Keratinocyte (primary cell): ENCODE data around the gene ZNF534. TPM values are rescaled to one million over a fixed set of nuclear protein-coding genes. Genes with fewer than 3 reads are reported as not detected.
"Not testable (repeated sequence)": the region's sequence is repeated elsewhere in the genome, so short reads cannot be mapped to it uniquely, and the experiment has no call there.

Experiments used
- DNase-seq: peaks from one replicate; pipeline ENCODE4 v3.0.0-alpha.2; 2011; ENCODE audit warnings: low read depth, missing footprints, low spot score
- FAIRE-seq: peaks from 2 replicates; lab custom pipeline; 2011; peaks lifted over from hg19 to GRCh38; lab: Jason Lieb, UNC
- H2AFZ ChIP-seq: 2 replicates; pipeline ENCODE4 v1.6.0; 2012; ENCODE audit warnings: low read length, control low read depth, inconsistent platforms; ENCODE audit not compliant: control insufficient read depth
- H3K27ac ChIP-seq: 2 replicates; pipeline ENCODE4 v1.5.1; 2011; ENCODE audit warnings: low read length; ENCODE audit not compliant: control insufficient read depth, insufficient read depth
- H3K27me3 ChIP-seq: 3 replicates; pipeline ENCODE4 v1.6.0; 2011; ENCODE audit warnings: low read length; ENCODE audit not compliant: control insufficient read depth, insufficient read depth; ENCODE audit errors: extremely low read depth
- H3K36me3 ChIP-seq, 2 experiments: 2 replicates in 1 of 2; 3 replicates in 1 of 2; pipeline ENCODE4 v1.5.1; 2011; ENCODE audit warnings: low read length in 2 of 2, mild to moderate bottlenecking in 1 of 2; ENCODE audit not compliant: control insufficient read depth in 2 of 2, insufficient read depth in 2 of 2; ENCODE audit errors: extremely low read depth in 1 of 2
- H3K4me1 ChIP-seq: 3 replicates; pipeline ENCODE4 v1.5.1; 2011; ENCODE audit warnings: low read length; ENCODE audit not compliant: control insufficient read depth, insufficient read depth; ENCODE audit errors: extremely low read depth
- H3K4me2 ChIP-seq: 3 replicates; pipeline ENCODE4 v1.6.0; 2011; ENCODE audit warnings: low read depth, low read length; ENCODE audit not compliant: control insufficient read depth, insufficient read depth; ENCODE audit errors: extremely low read depth
- H3K4me3 ChIP-seq, 3 experiments: fragments of 200-600 bp in 1 of 3; sonication (generic) in 1 of 3; 2 replicates in 2 of 3; 3 replicates in 1 of 3; pipeline ENCODE4 v1.5.1; 2011 to 2016; ENCODE audit warnings: low read length in 3 of 3, mild to moderate bottlenecking in 3 of 3, control low read depth in 2 of 3, inconsistent platforms in 1 of 3, low read depth in 1 of 3, mixed read lengths in 1 of 3, mixed run types in 1 of 3, moderate library complexity in 1 of 3; ENCODE audit not compliant: control insufficient read depth in 2 of 3, insufficient read depth in 2 of 3; ENCODE audit errors: extremely low read depth in 1 of 3
- H3K79me2 ChIP-seq: 2 replicates; pipeline ENCODE4 v1.6.0; 2012; ENCODE audit warnings: low read length; ENCODE audit not compliant: control insufficient read depth, insufficient read depth
- H3K9ac ChIP-seq: 3 replicates; pipeline ENCODE4 v1.6.0; 2011; ENCODE audit warnings: low read length; ENCODE audit not compliant: control insufficient read depth, insufficient read depth; ENCODE audit errors: extremely low read depth
- H3K9me1 ChIP-seq: 3 replicates; pipeline ENCODE4 v1.6.0; 2011; ENCODE audit warnings: low read length; ENCODE audit not compliant: control insufficient read depth, insufficient read depth; ENCODE audit errors: extremely low read depth
- H3K9me3 ChIP-seq: 2 replicates; pipeline ENCODE4 v1.5.1; 2012; ENCODE audit warnings: low read depth, low read length; ENCODE audit not compliant: control insufficient read depth
- H4K20me1 ChIP-seq: 3 replicates; pipeline ENCODE4 v1.6.0; 2011; ENCODE audit warnings: low read length; ENCODE audit not compliant: control insufficient read depth, insufficient read depth; ENCODE audit errors: extremely low read depth
- EZH2 ChIP-seq: IDR thresholded peaks from one replicate; pipeline ENCODE4 v1.6.1; 2012; ENCODE audit warnings: inconsistent platforms, mild to moderate bottlenecking, low read length, moderate library complexity
- dilution Hi-C: fragments of 300-500 bp; cut with MboI; formaldehyde crosslinking; loops from one replicate; pipeline ENCODE4 v1.7.0; 2020; ENCODE audit warnings: low sequenced_read_pairs; ENCODE audit not compliant: extremely low pct_ligation_motif_present
- polyA plus RNA-seq, 5 experiments: library from polyadenylated mRNA; depleted of rRNA in 3 of 5; stranded (reverse) in 3 of 5; stranded (forward) in 1 of 5; unstranded in 1 of 5; fragments of >200 nt; gene quantifications; 1 replicate in 1 of 5; 2 replicates in 3 of 5; 3 replicates in 1 of 5; pipeline versions ENCODE4 v1.2.1 to v1.2.3, GENCODE V29; 2011 to 2012; ENCODE audit warnings: missing spikeins in 2 of 5, low read depth in 1 of 5, low replicate concordance in 1 of 5
- TF ChIP-seq, protein P1 (sequence below), 3 experiments: IDR thresholded peaks in 1 of 3; conservative IDR thresholded peaks in 1 of 3; optimal IDR thresholded peaks in 1 of 3; 2 replicates in 2 of 3; 3 replicates in 1 of 3; pipeline versions ENCODE3 to v1.5.1; 2011; ENCODE audit warnings: low read length in 3 of 3, mild to moderate bottlenecking in 3 of 3, moderate library complexity in 2 of 3, control low read depth in 1 of 3, inconsistent platforms in 1 of 3; ENCODE audit not compliant: insufficient read depth in 2 of 3; ENCODE audit errors: extremely low read depth in 1 of 3

ZNF534 gene
- polyA plus RNA-seq, 1 donor (not counting 4 experiments of a cell fraction or from before 2014, with no cell fraction given): not detected

DNA sequence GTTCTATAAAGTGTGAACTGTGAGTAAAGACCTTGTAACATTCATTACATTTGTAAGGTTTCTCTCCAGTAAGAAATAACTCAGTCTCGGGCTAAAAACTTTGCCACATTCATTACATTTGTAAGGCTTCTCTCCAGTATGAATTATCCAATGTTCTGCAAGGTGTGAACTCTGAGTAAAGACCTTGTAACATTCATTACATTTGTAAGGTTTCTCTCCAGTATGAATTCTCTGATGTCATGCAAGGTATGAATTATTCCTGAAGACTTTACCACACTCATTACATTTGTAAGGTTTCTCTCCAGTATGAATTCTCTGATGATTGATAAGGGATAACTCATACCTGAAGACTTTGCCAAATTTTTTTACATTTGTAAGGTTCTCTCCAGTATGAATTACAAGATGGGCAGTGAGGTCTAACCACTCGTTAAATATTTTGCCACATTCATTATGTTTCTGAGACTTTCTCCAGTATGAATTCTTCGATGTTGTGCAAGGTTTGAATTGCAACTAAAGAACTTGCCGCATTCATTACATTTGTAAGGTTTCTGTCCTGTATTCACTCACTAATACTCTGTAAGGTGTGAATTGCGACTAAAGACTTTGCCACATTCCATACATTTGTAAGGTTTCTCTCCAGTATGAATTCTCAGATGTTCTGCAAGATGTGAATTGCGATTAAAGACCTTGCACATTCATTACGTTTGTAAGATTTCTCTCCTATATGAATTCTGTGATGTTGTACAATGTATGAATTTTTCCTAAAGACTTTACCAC lies 45.6 kb downstream of the ZNF534 start:
- Histone ChIP-seq H4K20me1 (no peaks in the 10 kb centered on the region), H3K27me3 (no peaks in the 10 kb centered on the region), H3K4me1 (no peaks in the 10 kb centered on the region), H3K4me3 (no peak overlapping the region), H3K9ac (no peak overlapping the region), H3K27ac (no peak overlapping the region), H2AFZ (no peak overlapping the region), H3K36me3 (no peaks in the 10 kb centered on the region), H3K9me1 (no peaks in the 10 kb centered on the region), H3K79me2 (no peaks in the 10 kb centered on the region), H3K9me3 (peaks cover 22% of the 10 kb centered on the region), H3K4me2 (no peak overlapping the region)
- no peak for TF ChIP-seq EZH2
- TF ChIP-seq, protein P1, sequence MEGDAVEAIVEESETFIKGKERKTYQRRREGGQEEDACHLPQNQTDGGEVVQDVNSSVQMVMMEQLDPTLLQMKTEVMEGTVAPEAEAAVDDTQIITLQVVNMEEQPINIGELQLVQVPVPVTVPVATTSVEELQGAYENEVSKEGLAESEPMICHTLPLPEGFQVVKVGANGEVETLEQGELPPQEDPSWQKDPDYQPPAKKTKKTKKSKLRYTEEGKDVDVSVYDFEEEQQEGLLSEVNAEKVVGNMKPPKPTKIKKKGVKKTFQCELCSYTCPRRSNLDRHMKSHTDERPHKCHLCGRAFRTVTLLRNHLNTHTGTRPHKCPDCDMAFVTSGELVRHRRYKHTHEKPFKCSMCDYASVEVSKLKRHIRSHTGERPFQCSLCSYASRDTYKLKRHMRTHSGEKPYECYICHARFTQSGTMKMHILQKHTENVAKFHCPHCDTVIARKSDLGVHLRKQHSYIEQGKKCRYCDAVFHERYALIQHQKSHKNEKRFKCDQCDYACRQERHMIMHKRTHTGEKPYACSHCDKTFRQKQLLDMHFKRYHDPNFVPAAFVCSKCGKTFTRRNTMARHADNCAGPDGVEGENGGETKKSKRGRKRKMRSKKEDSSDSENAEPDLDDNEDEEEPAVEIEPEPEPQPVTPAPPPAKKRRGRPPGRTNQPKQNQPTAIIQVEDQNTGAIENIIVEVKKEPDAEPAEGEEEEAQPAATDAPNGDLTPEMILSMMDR (optimal IDR thresholded peaks at IDR 0.05 in 1 of 3, IDR thresholded peaks at IDR 0.05 in 1 of 3, conservative IDR thresholded peaks at IDR 0.05 in 1 of 3; ENCODE audit: extremely low read depth in 1 of 3, insufficient read depth in 2 of 3, low read length in 3 of 3): no peak
- DNase-seq: no peak
- FAIRE-seq: no peak
- dilution Hi-C loops: no loop called here

DNA sequence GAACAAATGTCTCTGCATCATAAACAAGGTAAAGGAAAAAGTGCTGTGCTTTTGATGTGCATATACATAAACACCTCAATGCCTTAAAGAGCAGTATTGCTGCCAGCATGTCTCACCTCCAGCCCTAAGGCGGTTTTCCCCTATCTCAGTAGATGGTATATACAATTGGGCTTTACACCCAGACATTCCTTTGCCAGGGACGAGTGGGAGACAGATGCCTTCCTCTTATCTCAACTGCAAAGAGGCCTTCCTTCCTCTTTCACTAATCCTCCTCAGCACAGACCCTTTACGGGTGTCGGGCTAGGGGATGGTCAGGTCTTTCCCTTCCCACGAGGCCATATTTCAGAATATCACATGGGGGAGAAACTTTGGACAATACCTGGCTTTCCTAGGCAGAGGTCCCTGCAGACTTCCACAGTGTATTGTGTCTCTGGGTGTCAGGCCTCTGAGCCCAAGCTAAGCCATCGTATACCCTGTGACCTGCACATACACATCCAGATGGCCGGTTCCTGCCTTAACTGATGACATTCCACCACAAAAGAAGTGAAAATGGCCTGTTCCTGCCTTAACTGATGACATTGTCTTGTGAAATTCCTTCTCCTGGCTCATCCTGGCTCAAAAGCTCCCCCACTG lies 55.3 kb downstream of the ZNF534 start:
- H3K4me2 ChIP-seq, H3K9me3 ChIP-seq, H3K79me2 ChIP-seq, H3K9me1 ChIP-seq, FAIRE-seq, H3K27ac ChIP-seq, H4K20me1 ChIP-seq, H3K9ac ChIP-seq, DNase-seq, H3K4me3 ChIP-seq, H3K4me1 ChIP-seq, H3K27me3 ChIP-seq, H2AFZ ChIP-seq, dilution Hi-C loops, H3K36me3 ChIP-seq: not testable (repeated sequence)

DNA sequence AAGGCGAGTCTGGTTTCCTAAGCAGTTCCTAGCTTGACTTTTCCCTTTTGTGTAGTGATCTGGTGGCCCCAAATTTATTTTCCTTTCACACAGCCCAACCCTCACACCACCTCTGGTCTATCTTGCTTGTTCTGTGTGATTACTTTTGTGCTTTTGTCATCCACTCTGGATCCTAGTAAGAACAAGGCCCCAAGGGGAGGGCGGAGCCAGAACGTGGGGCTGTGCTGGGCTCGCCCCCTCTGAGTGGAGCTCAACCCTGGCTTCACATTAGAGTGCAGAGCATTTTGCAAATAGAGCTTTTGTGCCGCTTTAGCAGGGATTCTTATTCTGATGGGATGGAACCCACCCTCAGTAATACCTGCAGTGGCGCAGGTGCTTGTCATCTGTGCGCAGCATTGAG lies 56.1 kb downstream of the ZNF534 start:
- H2AFZ ChIP-seq, H3K9me1 ChIP-seq, dilution Hi-C loops, H3K4me1 ChIP-seq, H3K4me2 ChIP-seq, H3K79me2 ChIP-seq, H3K27ac ChIP-seq, H3K9me3 ChIP-seq, H3K27me3 ChIP-seq, DNase-seq, H3K36me3 ChIP-seq, H3K4me3 ChIP-seq, FAIRE-seq, H3K9ac ChIP-seq, H4K20me1 ChIP-seq: not testable (repeated sequence)

DNA sequence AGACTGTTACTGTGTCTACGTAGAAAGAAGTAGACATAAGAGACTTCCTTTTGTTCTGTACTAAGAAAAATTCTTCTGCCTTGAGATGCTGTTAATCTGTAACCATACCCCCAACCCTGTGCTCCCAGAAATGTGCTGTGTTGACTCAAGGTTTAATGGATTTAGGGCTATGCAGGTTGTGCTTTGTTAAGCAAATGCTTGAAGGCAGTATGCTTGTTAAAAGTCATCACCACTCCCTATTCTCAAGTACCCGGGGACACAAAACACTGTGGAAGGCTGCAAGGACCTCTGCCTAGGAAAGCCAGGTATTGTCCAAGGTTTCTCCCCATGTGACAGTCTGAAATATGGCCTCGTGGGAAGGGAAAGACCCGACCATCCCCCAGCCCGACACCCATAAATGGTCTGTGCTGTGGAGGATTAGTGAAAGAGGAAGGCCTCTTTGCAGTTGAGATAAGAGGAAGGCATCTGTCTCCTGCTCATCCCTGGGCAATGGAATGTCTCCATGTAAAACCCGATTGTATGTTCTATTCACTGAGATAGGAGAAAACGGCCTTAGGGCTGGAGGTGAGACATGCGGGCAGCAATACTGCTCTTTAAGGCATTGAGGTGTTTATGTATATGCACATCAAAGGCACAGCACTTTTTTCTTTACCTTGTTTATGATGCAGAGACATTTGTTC lies 56.8 kb downstream of the ZNF534 start:
- H3K9me3 ChIP-seq, H3K36me3 ChIP-seq, H3K79me2 ChIP-seq, H3K27me3 ChIP-seq, H3K9ac ChIP-seq, FAIRE-seq, DNase-seq, H3K4me3 ChIP-seq, H3K27ac ChIP-seq, H2AFZ ChIP-seq, H3K9me1 ChIP-seq, H3K4me2 ChIP-seq, H3K4me1 ChIP-seq, H4K20me1 ChIP-seq, dilution Hi-C loops: not testable (repeated sequence)
